GM12878 (cell line): ENCODE measurements around the gene COL6A6. TPM values are rescaled to one million over a fixed set of nuclear protein-coding genes. Genes with fewer than 3 reads are reported as not detected.

Experiments used
- ATAC-seq: fragments of 200-7000 bp; cut with Tn5 transposase; 3 replicates; pipeline ENCODE4 v1.9.1; 2020; ENCODE audit warnings: mild to moderate bottlenecking, moderate library complexity
- BruUV-seq: library from RNA; stranded (reverse); fragments of 400-500 nt; replicated peaks from 2 replicates; lab custom pipeline; 2021; lab: Mats Ljungman, UMichigan
- CTCF ChIA-PET: fragments of 300-600 bp; sonication (Branson Sonifier 250); formaldehyde crosslinking; extraction: SDS; loops from one replicate; lab custom pipeline; 2021; ENCODE audit warnings: inconsistent platforms; lab: Yijun Ruan, JAX
- POLR2A ChIA-PET: fragments of 350-600 bp; formaldehyde crosslinking; extraction: SDS; loops from one replicate; lab custom pipeline; 2021; ENCODE audit warnings: inconsistent platforms; lab: Charles Lee
- RAD21 ChIA-PET: fragments of 300-600 bp; sonication (Branson Sonifier 250); formaldehyde crosslinking; loops from one replicate; lab custom pipeline; 2023; ENCODE audit warnings: antibody characterized with exemption; ENCODE audit not compliant: unreplicated experiment; lab: Charles Lee
- SMC1A ChIA-PET: fragments of 300-600 bp; sonication (Branson Sonifier 250); formaldehyde crosslinking; loops from one replicate; lab custom pipeline; 2023; ENCODE audit not compliant: unreplicated experiment, uncharacterized antibody; lab: Charles Lee
- DNase-seq: peaks from one replicate; pipeline ENCODE4 v3.0.0-alpha.2; 2011; ENCODE audit warnings: low read depth, low spot score
- FAIRE-seq: peaks from 3 replicates; lab custom pipeline; 2011; peaks lifted over from hg19 to GRCh38; lab: Jason Lieb, UNC
- H2AFZ ChIP-seq: 2 replicates; pipeline ENCODE4 v1.6.0; 2011; ENCODE audit warnings: low read depth, low read length, control low read depth; ENCODE audit not compliant: control insufficient read depth
- H3K27ac ChIP-seq: 2 replicates; pipeline ENCODE4 v1.5.1; 2011; ENCODE audit warnings: control low read depth; ENCODE audit not compliant: control insufficient read depth, insufficient read depth
- H3K27me3 ChIP-seq, 2 experiments: replicated peaks in 1 of 2; 2 replicates each; pipeline versions ENCODE4 v1.6.0 to v1.6.1; 2011; ENCODE audit warnings: low read length in 1 of 2; ENCODE audit not compliant: control insufficient read depth in 2 of 2, insufficient read depth in 2 of 2
- H3K36me3 ChIP-seq, 2 experiments: 2 replicates each; pipeline ENCODE4 v1.5.1; 2011; ENCODE audit warnings: low read length in 1 of 2; ENCODE audit not compliant: control insufficient read depth in 2 of 2, insufficient read depth in 2 of 2
- H3K4me1 ChIP-seq: 2 replicates; pipeline ENCODE4 v1.6.1; 2011; ENCODE audit warnings: mild to moderate bottlenecking, low read length, moderate library complexity, mixed read lengths; ENCODE audit not compliant: control insufficient read depth, insufficient read depth
- H3K4me2 ChIP-seq: 2 replicates; pipeline ENCODE4 v1.6.0; 2011; ENCODE audit warnings: control low read depth; ENCODE audit not compliant: control insufficient read depth, insufficient read depth
- H3K4me3 ChIP-seq: fragments of 200-600 bp; sonication (generic); 2 replicates; pipeline ENCODE4 v1.5.1; 2016
- H3K79me2 ChIP-seq: 2 replicates; pipeline ENCODE4 v1.6.0; 2011; ENCODE audit warnings: low read length; ENCODE audit not compliant: control insufficient read depth, insufficient read depth
- H3K9ac ChIP-seq: 2 replicates; pipeline ENCODE4 v1.8.0; 2011; ENCODE audit warnings: low read length, control low read depth, mixed read lengths; ENCODE audit not compliant: control insufficient read depth, insufficient read depth
- H3K9me3 ChIP-seq: replicated peaks from 3 replicates; pipeline ENCODE4 v1.5.1; 2011; ENCODE audit warnings: mild to moderate bottlenecking, low read length; ENCODE audit not compliant: control insufficient read depth, insufficient read depth
- H4K20me1 ChIP-seq: 2 replicates; pipeline ENCODE4 v1.6.0; 2011; ENCODE audit not compliant: control insufficient read depth, insufficient read depth
- E2F4 ChIP-seq: IDR thresholded peaks from 2 replicates; pipeline ENCODE4 v1.6.1; 2012; ENCODE audit warnings: low read depth, low read length, improper control_type of control experiment
- IRF5 ChIP-seq: fragments of 450-650 bp; IDR thresholded peaks from 2 replicates; pipeline ENCODE4 v1.6.1; 2017; ENCODE audit warnings: borderline replicate concordance
- RAD21 ChIP-seq: IDR thresholded peaks from 2 replicates; pipeline ENCODE4 v1.6.1; 2011; ENCODE audit warnings: mild to moderate bottlenecking, low read depth, low read length, moderate library complexity; ENCODE audit not compliant: insufficient read depth
- RUNX3 ChIP-seq: IDR thresholded peaks from 2 replicates; pipeline ENCODE4 v1.6.1; 2012; ENCODE audit warnings: low read length, inconsistent platforms
- SIX5 ChIP-seq: IDR thresholded peaks from 2 replicates; pipeline ENCODE4 v1.6.1; 2011; ENCODE audit warnings: mild to moderate bottlenecking, low read depth, low read length, moderate library complexity; ENCODE audit not compliant: severe bottlenecking
- SKIL ChIP-seq: fragments of 450-650 bp; IDR thresholded peaks from 2 replicates; pipeline ENCODE4 v1.6.1; 2017; ENCODE audit warnings: mild to moderate bottlenecking, low read depth, inconsistent platforms; ENCODE audit not compliant: poor library complexity, severe bottlenecking
- TBL1XR1 ChIP-seq: IDR thresholded peaks from 2 replicates; pipeline ENCODE4 v1.6.1; 2012; ENCODE audit warnings: low read depth, low read length, improper control_type of control experiment
- TCF12 ChIP-seq: IDR thresholded peaks from 2 replicates; pipeline ENCODE4 v1.6.1; 2011; ENCODE audit warnings: low read depth, mild to moderate bottlenecking, low read length
- WGBS: methylation state at CpG from one replicate; pipeline ENCODE4 v1.1.6; 2016; ENCODE audit warnings: low lambda C conversion rate; ENCODE audit not compliant: insufficient replicate concordance, insufficient coverage; ENCODE audit errors: missing lambda C conversion rate; 5-methylcytosine and 5-hydroxymethylcytosine counted together
- in situ Hi-C: fragments of 300-500 bp; cut with MboI; formaldehyde crosslinking; loops from 9 replicates; pipeline ENCODE4 v1.14.3; 2018; ENCODE audit warnings: mixed read lengths
- intact Hi-C: fragments of 100-400 bp; cut with micrococcal nuclease; formaldehyde crosslinking; loops from one replicate; pipeline ENCODE4 v1.14.2; 2022; ENCODE audit not compliant: unreplicated experiment
- polyA plus RNA-seq, 11 experiments: library from polyadenylated mRNA; depleted of rRNA in 4 of 11; unstranded in 6 of 11; stranded (reverse) in 5 of 11; fragments of >200 nt; fragmentation: Nextera tagmentation in 4 of 11; fragmentation: Illumina TruSeq in 1 of 11; extraction: Ambion mirVana in 4 of 11; extraction: Trizol in 1 of 11; gene quantifications; 1 replicate in 1 of 11; 2 replicates in 10 of 11; pipeline versions ENCODE4 v1.2.1 to v1.2.3, GENCODE V29; 2011 to 2016; ENCODE audit warnings: inconsistent platforms in 2 of 11, missing spikeins in 2 of 11, low read depth in 1 of 11
- total RNA-seq, 4 experiments: library from RNA; depleted of rRNA in 3 of 4; stranded (reverse); fragments of >200 nt in 3 of 4; fragmentation: Illumina TruSeq in 1 of 4; extraction: Trizol in 1 of 4; gene quantifications; 2 replicates each; pipeline versions ENCODE4 v1.2.1 to v1.2.3, GENCODE V29; 2013 to 2021

COL6A6 gene
- total and polyA plus RNA-seq, 10 of the 15 experiments (the other 5 are each of a cell fraction or from before 2014, with no cell fraction given): 0.01 to 0.02 TPM; not detected in 8

GRCh38 chr3:130522399-130522798 is 5.4 kb downstream of the COL6A6 start (continued):
- TF ChIP-seq RUNX3 (no peak), SIX5 (no peak), TCF12 (no peak)

- POLR2A ChIA-PET: no interaction called here
- H3K79me2 ChIP-seq: no peaks in the 10 kb centered on the region
Measured at GRCh38 chr3:130527426-130527825, 10.4 kb downstream of the COL6A6 start.

More at GRCh38 chr3:130527426-130527825, 10.4 kb downstream of the COL6A6 start:
- no TSS peak for BruUV-seq
- FAIRE-seq: no peak
- RAD21 ChIA-PET: no interaction called here
- no peak overlapping the region for H3K4me2 ChIP-seq
- H2AFZ ChIP-seq: no peak overlapping the region
- H3K9me3 ChIP-seq: no peaks in the 10 kb centered on the region
- H3K4me1 ChIP-seq: no peaks in the 10 kb centered on the region
- CTCF ChIA-PET: interaction anchor here (0.7 to 1.1 kb wide), 3 partner anchors 11 to 14 kb away, joined by 3 to 4 read pairs (median 3); no protein-coding TSS in a partner anchor
- H3K36me3 ChIP-seq: no peaks in the 10 kb centered on the region
- TF ChIP-seq RAD21: no peak
- no peak for TF ChIP-seq IRF5
- TF ChIP-seq TBL1XR1: no peak
- no peak for TF ChIP-seq E2F4
- TF ChIP-seq SKIL: no peak
- TF ChIP-seq, all 136 proteins: peak for 0
- Histone ChIP-seq H4K20me1 (no peaks in the 10 kb centered on the region), H3K4me3 (no peak overlapping the region), H3K27ac (no peak overlapping the region), H3K9ac (no peak overlapping the region), H3K27me3 (peaks cover 0 to under 1% of the 10 kb centered on the region in 2 experiments; a peak in 2 of 4 replicates)
- intact Hi-C loops: no loop called here
- in situ Hi-C loops: no loop called here
- WGBS: 0% methylated on average over 1 of the region's 1 CpG
- SMC1A ChIA-PET: interaction anchor here (0.5 to 1.1 kb wide), 2 partner anchors 13 to 77 kb away, joined by 3 to 6 read pairs; no protein-coding TSS in a partner anchor
- ATAC-seq (no peak), DNase-seq (no peak)
